ENCODE measurements around the gene KNCN.

The KNCN gene

GRCh38 chr1:46569884-46570725, 18.7 kb upstream of the KNCN start:
- Histone ChIP-seq H3K27ac (peak overlapping the region in 1 of 2 donors; percentile 8), H3K4me3 (no peak overlapping the region)
- TF ChIP-seq CTCF (IDR thresholded peaks at IDR 0.05): no peak
- no peak for DNase-seq (ENCODE audit: low spot score)

- Histone ChIP-seq H3K4me3 (no peak overlapping the region), H3K27ac (no peak overlapping the region)
- DNase-seq (ENCODE audit: low spot score): no peak
- no peak for TF ChIP-seq CTCF (IDR thresholded peaks at IDR 0.05)
Measured at GRCh38 chr1:46569116-46569515, 17.7 kb upstream of the KNCN start.

GRCh38 chr1:46568461-46568891, 17.0 kb upstream of the KNCN start:
- TF ChIP-seq CTCF (IDR thresholded peaks at IDR 0.05): no peak
- Histone ChIP-seq H3K4me3 (no peak overlapping the region), H3K27ac (no peak overlapping the region)
- DNase-seq (ENCODE audit: low spot score): no peak

GRCh38 chr1:46563341-46563740, 11.9 kb upstream of the KNCN start:
- Histone ChIP-seq H3K27ac (no peak overlapping the region), H3K4me3 (no peak overlapping the region)
- no peak for DNase-seq (ENCODE audit: low spot score)
- no peak for TF ChIP-seq CTCF (IDR thresholded peaks at IDR 0.05)

GRCh38 chr1:46562498-46562897, 11.1 kb upstream of the KNCN start:
- no peak for DNase-seq (ENCODE audit: low spot score)
- Histone ChIP-seq H3K4me3 (no peak overlapping the region), H3K27ac (no peak overlapping the region)
- TF ChIP-seq CTCF (IDR thresholded peaks at IDR 0.05): no peak

GRCh38 chr1:46558966-46559365, 7.5 kb upstream of the KNCN start:
- no peak for DNase-seq (ENCODE audit: low spot score)
- Histone ChIP-seq H3K4me3 (no peak overlapping the region), H3K27ac (no peak overlapping the region)
- no peak for TF ChIP-seq CTCF (IDR thresholded peaks at IDR 0.05)

Measured in coronary artery (tissue), 2 donors.